ENCODE measurements around the gene TNFAIP8.

TNFAIP8 gene

GRCh38 chr5:119371146-119371545 is 15.3 kb downstream of the TNFAIP8 start:
- DNase-seq: no peak

GRCh38 chr5:119373449-119373858 is 17.6 kb downstream of the TNFAIP8 start:
- no peak for DNase-seq

GRCh38 chr5:119374901-119375300 is 19.1 kb downstream of the TNFAIP8 start:
- no peak for DNase-seq

GRCh38 chr5:119377066-119377465 is 21.2 kb downstream of the TNFAIP8 start:
- no peak for DNase-seq

- peak; percentile 46 for DNase-seq
Measured at GRCh38 chr5:119378075-119378700, 22.4 kb downstream of the TNFAIP8 start.

GRCh38 chr5:119379096-119379495 is 23.3 kb downstream of the TNFAIP8 start:
- no peak for DNase-seq

- DNase-seq: no peak
Measured at GRCh38 chr5:119379942-119380547, 24.2 kb downstream of the TNFAIP8 start.

GRCh38 chr5:119382169-119382568 is 26.4 kb downstream of the TNFAIP8 start:
- peak; percentile 23 for DNase-seq

- DNase-seq: no peak
Measured at GRCh38 chr5:119383008-119383407, 27.2 kb downstream of the TNFAIP8 start.

- no peak for DNase-seq
Measured at GRCh38 chr5:119385136-119385535, 29.3 kb downstream of the TNFAIP8 start.

GRCh38 chr5:119385536-119386128 is 29.8 kb downstream of the TNFAIP8 start:
- no peak for DNase-seq

GRCh38 chr5:119386596-119387344 is 31.0 kb downstream of the TNFAIP8 start:
- DNase-seq: peak; percentile 37

GRCh38 chr5:119387945-119388618 is 32.3 kb downstream of the TNFAIP8 start:
- no peak for DNase-seq

GRCh38 chr5:119388619-119389190 is 32.9 kb downstream of the TNFAIP8 start:
- no peak for DNase-seq

- DNase-seq: peak; percentile 28
Measured at GRCh38 chr5:119389288-119390030, 33.6 kb downstream of the TNFAIP8 start.

- no peak for DNase-seq
Measured at GRCh38 chr5:119390404-119390803, 34.6 kb downstream of the TNFAIP8 start.

- peak; percentile 78 for DNase-seq
Measured at GRCh38 chr5:119393201-119393691, 37.4 kb downstream of the TNFAIP8 start.

- peak; percentile 77 for DNase-seq
Measured at GRCh38 chr5:119393746-119394145, 37.9 kb downstream of the TNFAIP8 start.

- no peak for DNase-seq
Measured at GRCh38 chr5:119395080-119395836, 39.4 kb downstream of the TNFAIP8 start.

GRCh38 chr5:119396030-119396664 is 40.3 kb downstream of the TNFAIP8 start:
- DNase-seq: no peak
